ENCODE data around the gene RPS10. TPM values are rescaled to one million over a fixed set of nuclear protein-coding genes. Genes with fewer than 3 reads are reported as not detected.
"Not testable (repeated sequence)": the region's sequence is repeated elsewhere in the genome, so short reads cannot be mapped to it uniquely, and the experiment has no call there.

The RPS10 gene
- total RNA-seq, 4 donors from 2014 or later, result 983 to 4,649 (median 2,673) TPM

DNA sequence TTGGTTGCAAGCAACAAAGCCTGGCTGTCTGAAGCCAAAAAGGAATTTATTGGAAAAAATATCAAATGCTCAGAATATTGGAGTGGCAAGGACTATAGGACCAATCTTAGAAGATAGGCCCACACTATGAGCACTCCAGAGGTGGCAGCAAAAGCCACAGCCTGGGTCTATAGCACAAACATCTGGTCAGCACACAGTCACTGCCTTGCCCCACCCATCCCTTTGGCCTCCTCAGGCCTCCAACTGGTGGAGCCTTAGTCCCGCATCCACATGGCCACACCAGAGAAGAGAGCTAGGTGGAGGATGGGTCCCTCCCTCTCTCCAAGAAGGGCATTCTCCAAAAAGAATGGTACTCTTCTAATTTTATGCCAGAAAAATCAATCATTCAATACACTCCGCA, 47.4 kb downstream of the RPS10 start:
- H3K27me3 ChIP-seq, result no peaks in the 10 kb centered on the region
- H3K27ac ChIP-seq, result no peak overlapping the region
- no peak overlapping the region for H3K4me3 ChIP-seq
- intact Hi-C loops (cut with DNase I), result no loop called here
- no peaks in the 10 kb centered on the region for H3K36me3 ChIP-seq
- TF ChIP-seq, protein P1, sequence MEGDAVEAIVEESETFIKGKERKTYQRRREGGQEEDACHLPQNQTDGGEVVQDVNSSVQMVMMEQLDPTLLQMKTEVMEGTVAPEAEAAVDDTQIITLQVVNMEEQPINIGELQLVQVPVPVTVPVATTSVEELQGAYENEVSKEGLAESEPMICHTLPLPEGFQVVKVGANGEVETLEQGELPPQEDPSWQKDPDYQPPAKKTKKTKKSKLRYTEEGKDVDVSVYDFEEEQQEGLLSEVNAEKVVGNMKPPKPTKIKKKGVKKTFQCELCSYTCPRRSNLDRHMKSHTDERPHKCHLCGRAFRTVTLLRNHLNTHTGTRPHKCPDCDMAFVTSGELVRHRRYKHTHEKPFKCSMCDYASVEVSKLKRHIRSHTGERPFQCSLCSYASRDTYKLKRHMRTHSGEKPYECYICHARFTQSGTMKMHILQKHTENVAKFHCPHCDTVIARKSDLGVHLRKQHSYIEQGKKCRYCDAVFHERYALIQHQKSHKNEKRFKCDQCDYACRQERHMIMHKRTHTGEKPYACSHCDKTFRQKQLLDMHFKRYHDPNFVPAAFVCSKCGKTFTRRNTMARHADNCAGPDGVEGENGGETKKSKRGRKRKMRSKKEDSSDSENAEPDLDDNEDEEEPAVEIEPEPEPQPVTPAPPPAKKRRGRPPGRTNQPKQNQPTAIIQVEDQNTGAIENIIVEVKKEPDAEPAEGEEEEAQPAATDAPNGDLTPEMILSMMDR (IDR thresholded peaks at IDR 0.05), result no peak
- TF ChIP-seq POLR2A (IDR thresholded peaks at IDR 0.05), result no peak
- peaks cover 0 to 7% (median 4%) of the 10 kb centered on the region in 3 donors for H3K4me1 ChIP-seq
- WGBS, 2 donors, result 100% methylated on average over 2 of the region's 2 CpGs
- DNase-seq, result no peak
- no peaks in the 10 kb centered on the region for H3K9me3 ChIP-seq

DNA sequence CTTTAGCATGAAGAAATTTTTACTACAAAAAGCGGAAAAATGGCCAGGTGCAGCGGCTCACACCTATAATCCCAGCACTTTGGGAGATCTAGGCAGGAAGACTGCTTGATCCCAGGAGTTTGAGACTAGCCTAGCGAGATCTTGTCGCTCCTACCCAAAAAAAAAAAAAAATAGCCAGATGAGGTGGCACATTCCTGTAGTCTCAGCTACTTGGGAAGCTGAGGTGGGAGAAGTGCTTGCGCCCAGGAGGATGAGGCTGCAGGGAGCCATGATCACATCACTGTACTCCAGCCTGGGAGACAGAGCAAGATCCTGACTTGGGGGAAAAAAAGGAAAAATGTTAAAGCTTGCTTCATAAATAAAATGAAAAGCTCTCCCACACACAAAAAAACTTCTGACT, 47.9 kb downstream of the RPS10 start:
- Histone ChIP-seq H3K9me3 (no peaks in the 10 kb centered on the region), H3K27ac (no peak overlapping the region), H3K27me3 (no peaks in the 10 kb centered on the region), H3K36me3 (no peaks in the 10 kb centered on the region), H3K4me3 (no peak overlapping the region), H3K4me1 (peaks cover 0 to 2% (median 0%) of the 10 kb centered on the region in 3 donors)
- DNase-seq, result no peak
- intact Hi-C loops (cut with DNase I), result no loop called here
- no peak for TF ChIP-seq POLR2A (IDR thresholded peaks at IDR 0.05)
- TF ChIP-seq, protein P1 (IDR thresholded peaks at IDR 0.05), result no peak
- WGBS, 2 donors, result 92 to 96% methylated on average over 5 of the region's 5 CpGs

DNA sequence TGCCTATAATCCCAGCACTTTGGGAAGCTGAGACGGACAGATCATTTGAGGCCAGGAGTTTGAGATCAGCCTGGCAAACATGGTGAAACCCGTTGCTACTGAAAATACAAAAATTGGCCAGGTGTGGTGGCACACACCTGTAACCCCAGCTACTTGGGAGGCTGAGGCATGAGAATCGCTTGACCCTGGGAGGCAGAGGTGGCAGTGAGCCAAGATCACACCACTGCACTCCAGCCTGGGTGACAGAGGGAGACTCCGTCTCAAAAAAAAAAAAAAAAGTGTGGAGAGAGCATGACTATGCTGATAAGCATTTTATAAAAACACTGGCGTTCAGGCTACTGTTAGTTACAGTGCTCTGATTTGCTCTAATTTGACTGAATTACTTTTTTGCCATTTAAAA, 48.3 kb downstream of the RPS10 start:
- H3K27me3 ChIP-seq; H3K36me3 ChIP-seq; H3K4me1 ChIP-seq; H3K4me3 ChIP-seq; intact Hi-C loops (cut with DNase I); H3K27ac ChIP-seq; H3K9me3 ChIP-seq; DNase-seq: not testable (repeated sequence)
- 84 to 90% methylated on average over 5 of the region's 5 CpGs for WGBS, 2 donors

DNA sequence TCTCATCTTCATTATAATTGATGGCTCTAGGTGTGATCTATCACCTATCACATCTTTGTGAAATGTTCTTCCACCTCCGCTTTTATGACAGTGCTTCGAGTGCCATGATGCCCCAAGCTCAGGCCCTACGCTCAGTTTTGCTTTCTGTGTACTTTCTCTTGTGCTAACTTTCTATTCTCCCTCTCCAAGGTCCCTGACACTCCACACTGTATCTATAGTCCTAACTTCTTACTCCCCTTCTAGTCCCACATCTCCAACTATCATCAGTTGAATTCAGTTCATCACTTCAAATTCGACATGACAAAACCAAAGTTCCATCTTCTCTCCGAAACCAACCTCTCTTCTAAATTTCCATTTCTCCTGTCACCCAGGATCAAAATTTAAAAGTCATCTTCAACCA, 50.0 kb downstream of the RPS10 start:
- no peaks in the 10 kb centered on the region for H3K27me3 ChIP-seq
- intact Hi-C loops (cut with DNase I), result no loop called here
- no peak for DNase-seq
- peaks cover 0 to 4% (median 0%) of the 10 kb centered on the region in 3 donors for H3K4me1 ChIP-seq
- no peak for TF ChIP-seq POLR2A (IDR thresholded peaks at IDR 0.05)
- TF ChIP-seq, protein P1 (IDR thresholded peaks at IDR 0.05), result no peak
- H3K27ac ChIP-seq, result no peak overlapping the region
- H3K4me3 ChIP-seq, result no peak overlapping the region
- no peaks in the 10 kb centered on the region for H3K9me3 ChIP-seq
- no peaks in the 10 kb centered on the region for H3K36me3 ChIP-seq
- WGBS, 2 donors, result 92 to 96% methylated on average over 5 of the region's 5 CpGs

DNA sequence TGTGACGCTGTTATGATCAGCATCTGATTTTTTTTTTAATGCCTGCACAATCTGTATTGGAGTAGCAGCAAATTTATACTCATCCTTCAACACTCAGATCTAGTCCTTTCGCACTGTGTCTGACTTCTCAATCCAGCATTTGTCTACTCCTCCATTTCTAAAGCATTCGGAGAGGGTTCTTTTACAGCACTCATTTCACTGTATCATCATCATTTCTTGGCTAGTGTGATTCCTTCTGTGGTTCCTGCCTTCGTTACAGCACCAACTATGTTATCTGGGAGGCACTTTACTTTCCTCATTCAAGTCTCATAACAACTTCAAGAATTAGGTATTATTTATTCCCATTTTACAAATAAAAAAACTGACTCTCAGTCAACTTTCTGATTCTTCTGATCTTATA, 51.4 kb downstream of the RPS10 start:
- WGBS, 2 donors, result 72 to 73% methylated on average over 4 of the region's 4 CpGs

More for the DNA sequence above, 51.4 kb downstream of the RPS10 start:
- Histone ChIP-seq H3K9me3 (no peaks in the 10 kb centered on the region), H3K27ac (peak overlapping the region in 1 of 4 donors; percentile 7), H3K4me1 (peaks cover 0 to 14% (median 0%) of the 10 kb centered on the region in 3 donors), H3K27me3 (no peaks in the 10 kb centered on the region), H3K4me3 (no peak overlapping the region), H3K36me3 (peaks cover 0 to 5% (median 0%) of the 10 kb centered on the region in 3 donors)
- TF ChIP-seq, protein P1 (IDR thresholded peaks at IDR 0.05), result no peak
- TF ChIP-seq POLR2A (IDR thresholded peaks at IDR 0.05), result no peak
- intact Hi-C loops (cut with DNase I), result no loop called here
- no peak for DNase-seq
